GM13977 (cell line): ENCODE results near the gene FAM78A.

ENCODE experiments used
- DNase-seq: peaks from one replicate; pipeline ENCODE4 v3.0.0; 2012; ENCODE audit warnings: low spot score
- CTCF ChIP-seq: IDR thresholded peaks from 2 replicates; pipeline ENCODE4 v1.5.1; 2012; ENCODE audit warnings: mild to moderate bottlenecking, control low read depth; ENCODE audit not compliant: insufficient read depth; ENCODE audit errors: extremely low read depth, missing control alignments
- in situ Hi-C: fragments of 300-500 bp; cut with MboI; formaldehyde crosslinking; loops from one replicate; pipeline ENCODE4 v1.12.0; 2022; ENCODE audit warnings: low sequenced_read_pairs, low pct_unique_long_range_greater_than_20kb, mixed read lengths, inconsistent platforms; ENCODE audit not compliant: unreplicated experiment

FAM78A gene

DNA sequence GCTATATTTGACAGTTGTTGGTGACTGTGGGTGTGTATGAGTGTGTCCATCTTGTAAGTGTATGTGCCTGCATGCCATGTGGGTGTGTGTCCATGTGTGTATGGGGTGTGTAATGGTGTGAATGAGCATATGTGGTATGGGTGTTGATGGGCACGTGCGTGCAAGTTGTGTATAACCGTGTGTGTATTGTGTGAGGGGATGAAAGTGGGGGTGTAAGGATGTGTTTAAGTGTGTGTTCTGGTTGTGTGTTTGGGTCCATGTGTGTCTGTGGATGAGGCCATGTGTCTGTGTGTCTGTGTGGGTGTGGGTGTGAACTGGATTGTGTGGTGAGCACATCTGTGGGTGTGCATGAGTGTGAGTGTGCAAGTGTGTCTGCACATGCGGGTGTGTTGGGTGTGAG, 5.9 kb upstream of the FAM78A start:
- no peak for DNase-seq
- in situ Hi-C loops = no loop called here
- no peak for TF ChIP-seq CTCF

GRCh38 chr9:131281119-131281965, 5.0 kb upstream of the FAM78A start:
- TF ChIP-seq CTCF = no peak
- in situ Hi-C loops = no loop called here
- no peak for DNase-seq

- in situ Hi-C loops = no loop called here
- no peak for TF ChIP-seq CTCF
- DNase-seq = no peak
These were observed 4.3 kb upstream of the FAM78A start for GRCh38 chr9:131280660-131281059.

- no peak for DNase-seq
- in situ Hi-C loops = no loop called here
- TF ChIP-seq CTCF = no peak
These were observed 3.7 kb upstream of the FAM78A start for GRCh38 chr9:131279863-131280570.

GRCh38 chr9:131279196-131279862, 3.0 kb upstream of the FAM78A start:
- DNase-seq = no peak
- in situ Hi-C loops = no loop called here
- no peak for TF ChIP-seq CTCF

DNA sequence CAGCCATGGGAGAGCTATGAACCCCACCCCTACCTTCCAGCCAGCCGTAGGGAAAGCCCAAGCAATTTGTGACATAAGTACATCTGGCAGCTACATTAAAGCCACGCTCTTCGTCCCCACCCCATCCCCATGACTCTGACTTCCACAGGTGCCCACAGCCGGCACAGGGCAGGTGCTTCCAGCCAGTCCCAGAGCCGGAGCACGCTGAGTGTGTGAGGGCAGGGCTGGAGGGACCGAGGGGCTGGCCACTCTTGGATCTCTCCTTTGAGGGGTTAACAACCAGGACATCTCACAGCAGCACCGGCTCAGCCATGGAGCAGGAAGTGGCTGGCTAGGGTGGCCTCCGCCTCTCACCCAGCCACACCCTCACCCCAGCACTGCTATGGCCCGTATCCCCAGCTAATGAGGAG, 2.4 kb upstream of the FAM78A start:
- TF ChIP-seq CTCF = no peak
- DNase-seq = no peak
- in situ Hi-C loops = no loop called here
